ENCODE data around the gene ANKLE2.

Gene ANKLE2

DNA sequence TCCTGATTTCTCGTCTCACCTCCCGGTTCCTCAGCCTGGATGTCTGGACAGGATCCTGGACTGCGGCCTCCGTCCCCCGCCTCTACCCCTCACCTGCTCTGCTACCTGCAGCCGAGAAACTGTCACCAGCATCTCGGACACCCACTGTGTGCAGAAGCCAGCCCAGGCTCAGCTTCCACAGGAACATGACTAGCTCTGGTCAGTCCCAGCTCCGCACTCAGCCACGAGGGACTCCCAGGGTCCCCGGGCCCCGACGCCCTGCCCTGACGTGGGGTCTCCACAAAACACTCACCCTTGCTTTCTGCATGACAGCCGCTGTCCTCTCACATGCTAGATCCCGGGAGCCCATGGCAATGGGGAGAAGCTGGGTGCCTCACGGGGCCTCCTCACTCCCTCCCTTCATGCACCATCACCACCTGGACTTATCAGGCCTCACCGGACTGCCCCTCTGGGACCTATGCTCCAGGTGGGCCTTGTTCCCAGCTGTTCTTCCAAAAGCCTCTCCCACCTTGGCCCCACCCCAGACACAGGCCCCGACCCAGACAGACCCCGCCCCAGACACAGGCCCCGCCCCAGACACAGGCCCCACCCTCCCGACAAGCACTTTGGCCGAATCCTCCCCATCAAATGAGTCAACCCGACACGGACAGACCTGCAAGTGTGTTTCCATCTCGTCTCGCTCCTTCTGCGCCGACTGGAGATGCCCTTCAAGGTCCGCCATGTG is 26.9 kb upstream of the ANKLE2 start:
- in situ Hi-C loops (cut with HindIII; ENCODE audit: low sequenced_read_pairs) = no loop called here
- H3K4me3 ChIP-seq (ENCODE audit: low read depth, low read length) = no peak overlapping the region
- TF ChIP-seq, protein P1, sequence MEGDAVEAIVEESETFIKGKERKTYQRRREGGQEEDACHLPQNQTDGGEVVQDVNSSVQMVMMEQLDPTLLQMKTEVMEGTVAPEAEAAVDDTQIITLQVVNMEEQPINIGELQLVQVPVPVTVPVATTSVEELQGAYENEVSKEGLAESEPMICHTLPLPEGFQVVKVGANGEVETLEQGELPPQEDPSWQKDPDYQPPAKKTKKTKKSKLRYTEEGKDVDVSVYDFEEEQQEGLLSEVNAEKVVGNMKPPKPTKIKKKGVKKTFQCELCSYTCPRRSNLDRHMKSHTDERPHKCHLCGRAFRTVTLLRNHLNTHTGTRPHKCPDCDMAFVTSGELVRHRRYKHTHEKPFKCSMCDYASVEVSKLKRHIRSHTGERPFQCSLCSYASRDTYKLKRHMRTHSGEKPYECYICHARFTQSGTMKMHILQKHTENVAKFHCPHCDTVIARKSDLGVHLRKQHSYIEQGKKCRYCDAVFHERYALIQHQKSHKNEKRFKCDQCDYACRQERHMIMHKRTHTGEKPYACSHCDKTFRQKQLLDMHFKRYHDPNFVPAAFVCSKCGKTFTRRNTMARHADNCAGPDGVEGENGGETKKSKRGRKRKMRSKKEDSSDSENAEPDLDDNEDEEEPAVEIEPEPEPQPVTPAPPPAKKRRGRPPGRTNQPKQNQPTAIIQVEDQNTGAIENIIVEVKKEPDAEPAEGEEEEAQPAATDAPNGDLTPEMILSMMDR (IDR thresholded peaks at IDR 0.05; ENCODE audit: low read depth, low read length) = no peak
- no peak for DNase-seq (ENCODE audit: low read depth, low spot score)

DNA sequence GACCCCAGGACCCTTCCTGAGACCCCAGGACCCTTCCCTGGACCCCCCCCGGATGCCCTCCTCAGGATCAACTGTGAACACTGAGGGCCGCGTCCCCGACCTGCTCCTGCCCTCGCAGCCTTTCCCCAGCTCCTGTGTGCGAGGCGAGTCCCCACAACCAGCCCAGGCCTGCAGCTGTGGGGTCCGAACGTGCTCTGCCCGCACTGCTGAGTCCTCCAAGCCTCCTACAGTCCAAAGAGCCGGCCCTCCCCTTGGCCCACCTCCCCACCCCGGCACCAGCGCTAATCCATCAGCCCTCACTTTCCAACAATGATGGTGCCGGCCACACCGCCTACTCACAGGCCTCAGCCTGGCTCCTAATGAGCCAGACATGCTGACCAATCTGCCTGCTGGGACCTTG is 26.2 kb upstream of the ANKLE2 start:
- no peak for DNase-seq (ENCODE audit: low read depth, low spot score)
- TF ChIP-seq, protein P1 (IDR thresholded peaks at IDR 0.05; ENCODE audit: low read depth, low read length) = no peak
- H3K4me3 ChIP-seq (ENCODE audit: low read depth, low read length) = no peak overlapping the region
- in situ Hi-C loops (cut with HindIII; ENCODE audit: low sequenced_read_pairs) = no loop called here

DNA sequence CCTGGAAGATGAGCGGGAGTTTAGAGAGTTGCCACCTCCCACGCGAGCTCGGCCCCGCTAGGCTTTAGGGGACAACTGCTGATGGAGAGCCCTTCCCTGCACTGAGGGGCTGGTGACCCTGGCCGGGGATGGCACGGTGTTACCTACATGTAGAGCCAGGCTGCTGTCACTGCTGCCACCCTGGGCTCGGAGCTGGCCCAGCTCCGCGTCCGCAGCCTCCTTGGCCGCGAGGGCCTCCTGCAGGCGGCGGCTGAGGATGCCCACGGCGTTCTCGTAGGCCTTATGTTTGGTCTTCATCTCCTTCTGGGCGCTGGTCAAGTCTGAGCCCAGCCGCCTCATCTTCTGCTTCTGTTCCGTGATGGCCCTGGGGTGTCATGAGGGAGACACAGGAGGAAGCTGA is 24.6 kb upstream of the ANKLE2 start:
- DNase-seq (ENCODE audit: low read depth, low spot score) = no peak
- in situ Hi-C loops (cut with HindIII; ENCODE audit: low sequenced_read_pairs) = no loop called here
- H3K4me3 ChIP-seq (ENCODE audit: low read depth, low read length) = no peak overlapping the region
- TF ChIP-seq, protein P1 (IDR thresholded peaks at IDR 0.05; ENCODE audit: low read depth, low read length) = no peak

DNA sequence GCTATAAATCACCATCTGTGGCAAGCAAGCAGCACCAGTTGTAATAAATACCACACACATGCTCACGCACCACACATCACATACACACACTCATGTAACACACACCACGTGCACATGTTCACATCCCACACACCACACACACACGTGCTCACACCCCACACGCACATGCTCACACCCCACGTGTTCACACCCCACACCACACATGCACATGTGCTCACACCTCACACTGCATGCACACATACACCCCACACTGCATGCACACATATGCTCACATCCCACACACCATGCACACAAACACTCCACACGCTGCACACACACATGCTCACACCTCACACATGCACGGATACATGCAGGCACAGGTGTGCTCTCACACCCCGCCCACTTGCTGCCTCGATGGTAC is 22.9 kb upstream of the ANKLE2 start:
- no peak overlapping the region for H3K4me3 ChIP-seq (ENCODE audit: low read depth, low read length)
- TF ChIP-seq, protein P1 (IDR thresholded peaks at IDR 0.05; ENCODE audit: low read depth, low read length) = no peak
- in situ Hi-C loops (cut with HindIII; ENCODE audit: low sequenced_read_pairs) = no loop called here
- no peak for DNase-seq (ENCODE audit: low read depth, low spot score)

DNA sequence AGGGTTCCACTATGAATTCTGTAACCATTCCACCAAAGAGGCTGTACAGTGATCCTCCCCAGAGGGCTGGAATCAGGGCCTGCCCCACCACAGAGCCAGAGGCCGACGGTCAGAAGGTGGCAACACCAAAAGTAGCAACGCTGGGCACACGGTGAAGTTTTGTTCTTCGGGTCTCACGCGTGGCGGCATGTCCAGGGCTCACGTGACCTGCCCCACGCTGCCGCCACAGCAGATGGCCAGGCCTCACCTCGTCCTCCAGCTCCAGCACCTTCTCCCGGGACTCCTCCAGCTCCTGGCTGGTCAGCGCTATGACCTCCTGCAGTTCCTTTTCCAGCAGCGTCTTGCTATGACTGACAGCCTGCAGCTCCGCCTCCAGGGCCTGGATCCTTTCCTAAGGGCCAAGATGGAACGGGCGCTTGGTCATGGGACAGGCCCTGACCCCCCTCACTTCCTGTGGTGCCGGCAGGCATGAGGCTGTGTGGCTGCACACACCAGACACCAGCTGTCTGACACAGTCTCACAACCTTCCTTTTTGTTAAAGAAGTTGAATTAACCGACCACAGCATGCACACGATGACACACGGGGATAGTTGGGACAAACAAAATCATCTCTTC is 22.4 kb upstream of the ANKLE2 start:
- no peak for DNase-seq (ENCODE audit: low read depth, low spot score)
- H3K4me3 ChIP-seq (ENCODE audit: low read depth, low read length) = no peak overlapping the region
- TF ChIP-seq, protein P1 (IDR thresholded peaks at IDR 0.05; ENCODE audit: low read depth, low read length) = no peak
- in situ Hi-C loops (cut with HindIII; ENCODE audit: low sequenced_read_pairs) = no loop called here

DNA sequence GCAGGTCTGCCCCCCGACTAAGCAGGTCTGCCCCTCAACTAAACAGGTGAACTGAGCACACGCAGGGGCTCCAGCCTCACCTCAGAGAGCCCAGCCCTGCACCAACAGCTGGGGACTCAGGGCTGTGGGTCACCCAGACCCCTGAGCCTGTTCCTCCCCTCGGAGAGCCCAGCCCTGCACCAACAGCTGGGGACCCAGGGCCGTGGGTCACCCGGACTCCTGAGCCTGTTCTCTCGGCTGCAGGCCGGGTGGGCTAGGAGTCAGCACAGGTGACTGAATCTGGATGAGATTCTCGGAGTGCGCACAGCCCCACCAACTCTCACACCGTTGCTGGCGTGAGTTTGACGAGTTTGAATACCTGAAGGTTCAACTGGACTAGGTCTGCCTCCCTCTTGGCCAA is 20.3 kb upstream of the ANKLE2 start:
- no peak for DNase-seq (ENCODE audit: low read depth, low spot score)
- in situ Hi-C loops (cut with HindIII; ENCODE audit: low sequenced_read_pairs) = no loop called here

More for the DNA sequence above, 20.3 kb upstream of the ANKLE2 start:
- TF ChIP-seq, protein P1 (IDR thresholded peaks at IDR 0.05; ENCODE audit: low read depth, low read length) = no peak
- H3K4me3 ChIP-seq (ENCODE audit: low read depth, low read length) = no peak overlapping the region

Data from astrocyte of the spinal cord (primary cell).